Sciatic nerve (tissue), 2 donors: ENCODE measurements around the gene APEX2. TPM values are rescaled to one million over a fixed set of nuclear protein-coding genes. Genes with fewer than 3 reads are reported as not detected.
"Not testable (repeated sequence)": the region's sequence is repeated elsewhere in the genome, so short reads cannot be mapped to it uniquely, and the experiment has no call there.

Experiments
- ATAC-seq: fragments of 200-7000 bp; cut with Tn5 transposase; one replicate; pipeline ENCODE4 v1.9.1; 2020; ENCODE audit warnings: mild to moderate bottlenecking, moderate library complexity
- DNase-seq: peaks from one replicate; pipeline ENCODE4 v3.0.0-alpha.2; 2020; ENCODE audit warnings: low spot score
- intact Hi-C: fragments of 100-400 bp; cut with DNase I; formaldehyde crosslinking; loops from one replicate; pipeline ENCODE4 v1.14.2; 2022
- total RNA-seq: library from RNA; stranded (reverse); fragmentation: NEBNext Ultra II Directional; extraction: Animal tissue kit (Norgen Biotek cat#: 25700); gene quantifications from one replicate; pipeline ENCODE4 v1.2.1, GENCODE V29; 2021
- donor health status: DM: no; HTN: no; CAD: no.
- donor health status: DM: no; HTN: no; CAD: no.

Gene APEX2
- total RNA-seq = 9.0 TPM

GRCh38 chrX:54999717-55000598 lies at the start of gene APEX2:
Gene APEX2, plus strand, starts transcription at chrX:55000363. Its CDS starts 60 bp downstream, at chrX:55000423.
- ATAC-seq = peak; percentile 98
- DNase-seq = peak; percentile 91
- intact Hi-C loops = no loop called here

- no peak for ATAC-seq
- no peak for DNase-seq
- intact Hi-C loops = no loop called here
Measured at GRCh38 chrX:54950730-54951375, 49.3 kb upstream of the APEX2 start.

- intact Hi-C loops = no loop called here
- DNase-seq (no peak), ATAC-seq (no peak)
Measured at GRCh38 chrX:54961750-54962149, 38.4 kb upstream of the APEX2 start.

- DNase-seq (no peak), ATAC-seq (no peak)
- intact Hi-C loops = no loop called here
Measured at GRCh38 chrX:54964766-54965497, 35.2 kb upstream of the APEX2 start.

- ATAC-seq (no peak), DNase-seq (no peak)
- intact Hi-C loops = no loop called here
Measured at GRCh38 chrX:54977387-54977786, 22.8 kb upstream of the APEX2 start.

GRCh38 chrX:54978448-54978847 lies 21.7 kb upstream of the APEX2 start:
- intact Hi-C loops = no loop called here
- DNase-seq = no peak
- ATAC-seq = no peak

- intact Hi-C loops = no loop called here
- ATAC-seq (no peak), DNase-seq (no peak)
Measured at GRCh38 chrX:54979432-54979831, 20.7 kb upstream of the APEX2 start.

- intact Hi-C loops = loop anchor here (5.0 kb wide), 1 partner anchor 398 kb away; no protein-coding TSS in a partner anchor
- DNase-seq (no peak), ATAC-seq (no peak)
Measured at GRCh38 chrX:54980334-54980733, 19.8 kb upstream of the APEX2 start.

- intact Hi-C loops = loop anchor here (5.0 kb wide), 1 partner anchor 401 kb away; no protein-coding TSS in a partner anchor
- not testable (repeated sequence) for DNase-seq, ATAC-seq
Measured at GRCh38 chrX:54983306-54983705, 16.9 kb upstream of the APEX2 start.

- DNase-seq = no peak
- intact Hi-C loops = no loop called here
- no peak for ATAC-seq
Measured at GRCh38 chrX:54991706-54992105, 8.5 kb upstream of the APEX2 start.

- no peak for ATAC-seq
- DNase-seq = no peak
- intact Hi-C loops = no loop called here
Measured at GRCh38 chrX:54992911-54993622, 7.1 kb upstream of the APEX2 start.

GRCh38 chrX:54994099-54994498 lies 6.1 kb upstream of the APEX2 start, which contains the start of gene PFKFB1:
Gene PFKFB1, minus strand, starts transcription at chrX:54994188. Its CDS starts 181 bp downstream, at chrX:54994007.
- ATAC-seq (no peak), DNase-seq (no peak)
- intact Hi-C loops = no loop called here

- ATAC-seq (no peak), DNase-seq (no peak)
- intact Hi-C loops = no loop called here
Measured at GRCh38 chrX:54994668-54995351, 5.4 kb upstream of the APEX2 start.

- ATAC-seq (no peak), DNase-seq (no peak)
- intact Hi-C loops = no loop called here
Measured at GRCh38 chrX:54995621-54996020, 4.5 kb upstream of the APEX2 start.

GRCh38 chrX:55004231-55004630 lies 4.1 kb downstream of the APEX2 start:
- intact Hi-C loops = no loop called here
- DNase-seq (no peak), ATAC-seq (no peak)

- ATAC-seq (no peak), DNase-seq (no peak)
- intact Hi-C loops = no loop called here
Measured at GRCh38 chrX:55005256-55005655, 5.1 kb downstream of the APEX2 start.

- DNase-seq = no peak
Measured at GRCh38 chrX:55006827-55007621, 6.9 kb downstream of the APEX2 start.

GRCh38 chrX:55007656-55008055 lies 7.5 kb downstream of the APEX2 start:
- DNase-seq (no peak), ATAC-seq (peak; percentile 54)
- intact Hi-C loops = no loop called here

More at GRCh38 chrX:55006827-55007621, 6.9 kb downstream of the APEX2 start:
- ATAC-seq = no peak
- intact Hi-C loops = no loop called here
